SK-N-SH (cell line): Measurements from ENCODE around the gene HIRA.

Source experiments
- NRF1 ChIP-seq: IDR thresholded peaks from 2 replicates; pipeline ENCODE4 v1.6.1; 2012; ENCODE audit warnings: low read depth, mild to moderate bottlenecking, low read length
- REST ChIP-seq: IDR thresholded peaks from 2 replicates; pipeline ENCODE4 v1.6.1; 2012; ENCODE audit warnings: mild to moderate bottlenecking, low read depth, low read length, moderate library complexity
- TF ChIP-seq, protein P1 (sequence below): fragments of 200-600 bp; sonication (generic); IDR thresholded peaks from 2 replicates; pipeline ENCODE4 v1.6.1; 2017; ENCODE audit warnings: antibody characterized with exemption, mild to moderate bottlenecking, moderate library complexity

GRCh38 chr22:19304547-19304946, 127.0 kb downstream of the HIRA start:
- TF ChIP-seq, protein P1, sequence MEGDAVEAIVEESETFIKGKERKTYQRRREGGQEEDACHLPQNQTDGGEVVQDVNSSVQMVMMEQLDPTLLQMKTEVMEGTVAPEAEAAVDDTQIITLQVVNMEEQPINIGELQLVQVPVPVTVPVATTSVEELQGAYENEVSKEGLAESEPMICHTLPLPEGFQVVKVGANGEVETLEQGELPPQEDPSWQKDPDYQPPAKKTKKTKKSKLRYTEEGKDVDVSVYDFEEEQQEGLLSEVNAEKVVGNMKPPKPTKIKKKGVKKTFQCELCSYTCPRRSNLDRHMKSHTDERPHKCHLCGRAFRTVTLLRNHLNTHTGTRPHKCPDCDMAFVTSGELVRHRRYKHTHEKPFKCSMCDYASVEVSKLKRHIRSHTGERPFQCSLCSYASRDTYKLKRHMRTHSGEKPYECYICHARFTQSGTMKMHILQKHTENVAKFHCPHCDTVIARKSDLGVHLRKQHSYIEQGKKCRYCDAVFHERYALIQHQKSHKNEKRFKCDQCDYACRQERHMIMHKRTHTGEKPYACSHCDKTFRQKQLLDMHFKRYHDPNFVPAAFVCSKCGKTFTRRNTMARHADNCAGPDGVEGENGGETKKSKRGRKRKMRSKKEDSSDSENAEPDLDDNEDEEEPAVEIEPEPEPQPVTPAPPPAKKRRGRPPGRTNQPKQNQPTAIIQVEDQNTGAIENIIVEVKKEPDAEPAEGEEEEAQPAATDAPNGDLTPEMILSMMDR = no peak
- TF ChIP-seq NRF1 = no peak
- TF ChIP-seq REST = no peak
